ENCODE measurements around the gene ARHGAP19.

The ARHGAP19 gene

GRCh38 chr10:97333351-97333600 is 40.8 kb upstream of the ARHGAP19 start:
- peak overlapping the region; percentile 70 for H3K27ac ChIP-seq (ENCODE audit: low read depth, low read length)
- peaks cover 14% of the 10 kb centered on the region for H3K79me2 ChIP-seq (ENCODE audit: control insufficient read depth, insufficient read depth, low read length, unreplicated experiment)
- H3K4me3 ChIP-seq (ENCODE audit: low read depth, low read length) = peak overlapping the region; percentile 88
- H2AFZ ChIP-seq (ENCODE audit: low read length, unreplicated experiment) = peak overlapping the region; percentile 86
- H3K27me3 ChIP-seq (ENCODE audit: insufficient read depth, low read length) = peaks cover 24% of the 10 kb centered on the region
- no peaks in the 10 kb centered on the region for H3K36me3 ChIP-seq (ENCODE audit: insufficient read depth, low read length)
- H3K4me1 ChIP-seq (ENCODE audit: control insufficient read depth, insufficient read depth, low read length, unreplicated experiment) = peaks cover 12% of the 10 kb centered on the region

GRCh38 chr10:97332591-97333350 is 40.3 kb upstream of the ARHGAP19 start:
- Histone ChIP-seq H3K36me3 (ENCODE audit: insufficient read depth, low read length) (no peaks in the 10 kb centered on the region), H3K4me3 (ENCODE audit: low read depth, low read length) (peak overlapping the region; percentile 88), H3K4me1 (ENCODE audit: control insufficient read depth, insufficient read depth, low read length, unreplicated experiment) (peaks cover 12% of the 10 kb centered on the region), H3K27ac (ENCODE audit: low read depth, low read length) (peak overlapping the region; percentile 70), H2AFZ (ENCODE audit: low read length, unreplicated experiment) (peak overlapping the region; percentile 86), H3K79me2 (ENCODE audit: control insufficient read depth, insufficient read depth, low read length, unreplicated experiment) (peaks cover 14% of the 10 kb centered on the region), H3K27me3 (ENCODE audit: insufficient read depth, low read length) (peaks cover 23% of the 10 kb centered on the region)

GRCh38 chr10:97331153-97331703 is 38.8 kb upstream of the ARHGAP19 start:
- Histone ChIP-seq H3K79me2 (ENCODE audit: control insufficient read depth, insufficient read depth, low read length, unreplicated experiment) (peaks cover 14% of the 10 kb centered on the region), H3K36me3 (ENCODE audit: insufficient read depth, low read length) (no peaks in the 10 kb centered on the region), H3K4me1 (ENCODE audit: control insufficient read depth, insufficient read depth, low read length, unreplicated experiment) (peaks cover 5% of the 10 kb centered on the region), H3K4me3 (ENCODE audit: low read depth, low read length) (no peak overlapping the region), H2AFZ (ENCODE audit: low read length, unreplicated experiment) (no peak overlapping the region), H3K27ac (ENCODE audit: low read depth, low read length) (no peak overlapping the region), H3K27me3 (ENCODE audit: insufficient read depth, low read length) (peaks cover 9% of the 10 kb centered on the region)

GRCh38 chr10:97329766-97330165 is 37.3 kb upstream of the ARHGAP19 start:
- no peak overlapping the region for H2AFZ ChIP-seq (ENCODE audit: low read length, unreplicated experiment)
- no peak overlapping the region for H3K4me3 ChIP-seq (ENCODE audit: low read depth, low read length)
- peaks cover 14% of the 10 kb centered on the region for H3K79me2 ChIP-seq (ENCODE audit: control insufficient read depth, insufficient read depth, low read length, unreplicated experiment)
- no peaks in the 10 kb centered on the region for H3K27me3 ChIP-seq (ENCODE audit: insufficient read depth, low read length)
- H3K27ac ChIP-seq (ENCODE audit: low read depth, low read length) = no peak overlapping the region
- no peaks in the 10 kb centered on the region for H3K36me3 ChIP-seq (ENCODE audit: insufficient read depth, low read length)
- H3K4me1 ChIP-seq (ENCODE audit: control insufficient read depth, insufficient read depth, low read length, unreplicated experiment) = peaks cover 5% of the 10 kb centered on the region

- no peak overlapping the region for H3K4me3 ChIP-seq (ENCODE audit: low read depth, low read length)
- H3K36me3 ChIP-seq (ENCODE audit: insufficient read depth, low read length) = no peaks in the 10 kb centered on the region
- H2AFZ ChIP-seq (ENCODE audit: low read length, unreplicated experiment) = no peak overlapping the region
- H3K27me3 ChIP-seq (ENCODE audit: insufficient read depth, low read length) = no peaks in the 10 kb centered on the region
- H3K27ac ChIP-seq (ENCODE audit: low read depth, low read length) = no peak overlapping the region
- H3K4me1 ChIP-seq (ENCODE audit: control insufficient read depth, insufficient read depth, low read length, unreplicated experiment) = peaks cover 5% of the 10 kb centered on the region
- peaks cover 14% of the 10 kb centered on the region for H3K79me2 ChIP-seq (ENCODE audit: control insufficient read depth, insufficient read depth, low read length, unreplicated experiment)
Observed at GRCh38 chr10:97328646-97329453, 36.4 kb upstream of the ARHGAP19 start.

GRCh38 chr10:97327348-97328294 is 35.2 kb upstream of the ARHGAP19 start:
- Histone ChIP-seq H3K4me3 (ENCODE audit: low read depth, low read length) (no peak overlapping the region), H3K4me1 (ENCODE audit: control insufficient read depth, insufficient read depth, low read length, unreplicated experiment) (peaks cover 5% of the 10 kb centered on the region), H2AFZ (ENCODE audit: low read length, unreplicated experiment) (no peak overlapping the region), H3K27me3 (ENCODE audit: insufficient read depth, low read length) (no peaks in the 10 kb centered on the region), H3K36me3 (ENCODE audit: insufficient read depth, low read length) (no peaks in the 10 kb centered on the region), H3K79me2 (ENCODE audit: control insufficient read depth, insufficient read depth, low read length, unreplicated experiment) (peaks cover 12% of the 10 kb centered on the region), H3K27ac (ENCODE audit: low read depth, low read length) (no peak overlapping the region)

GRCh38 chr10:97325754-97326153 is 33.3 kb upstream of the ARHGAP19 start:
- no peaks in the 10 kb centered on the region for H3K4me1 ChIP-seq (ENCODE audit: control insufficient read depth, insufficient read depth, low read length, unreplicated experiment)
- no peak overlapping the region for H2AFZ ChIP-seq (ENCODE audit: low read length, unreplicated experiment)
- no peak overlapping the region for H3K4me3 ChIP-seq (ENCODE audit: low read depth, low read length)
- no peaks in the 10 kb centered on the region for H3K79me2 ChIP-seq (ENCODE audit: control insufficient read depth, insufficient read depth, low read length, unreplicated experiment)
- H3K36me3 ChIP-seq (ENCODE audit: insufficient read depth, low read length) = no peaks in the 10 kb centered on the region
- H3K27ac ChIP-seq (ENCODE audit: low read depth, low read length) = no peak overlapping the region
- H3K27me3 ChIP-seq (ENCODE audit: insufficient read depth, low read length) = peaks cover 16% of the 10 kb centered on the region

- peaks cover 26% of the 10 kb centered on the region for H3K27me3 ChIP-seq (ENCODE audit: insufficient read depth, low read length)
- H2AFZ ChIP-seq (ENCODE audit: low read length, unreplicated experiment) = no peak overlapping the region
- H3K79me2 ChIP-seq (ENCODE audit: control insufficient read depth, insufficient read depth, low read length, unreplicated experiment) = no peaks in the 10 kb centered on the region
- H3K36me3 ChIP-seq (ENCODE audit: insufficient read depth, low read length) = no peaks in the 10 kb centered on the region
- H3K27ac ChIP-seq (ENCODE audit: low read depth, low read length) = no peak overlapping the region
- no peak overlapping the region for H3K4me3 ChIP-seq (ENCODE audit: low read depth, low read length)
- H3K4me1 ChIP-seq (ENCODE audit: control insufficient read depth, insufficient read depth, low read length, unreplicated experiment) = peaks cover 4% of the 10 kb centered on the region
Observed at GRCh38 chr10:97323501-97323900, 31.1 kb upstream of the ARHGAP19 start.

GRCh38 chr10:97321804-97322190 is 29.4 kb upstream of the ARHGAP19 start:
- Histone ChIP-seq H3K27me3 (ENCODE audit: insufficient read depth, low read length) (peaks cover 26% of the 10 kb centered on the region), H3K4me1 (ENCODE audit: control insufficient read depth, insufficient read depth, low read length, unreplicated experiment) (peaks cover 4% of the 10 kb centered on the region), H3K79me2 (ENCODE audit: control insufficient read depth, insufficient read depth, low read length, unreplicated experiment) (no peaks in the 10 kb centered on the region), H3K4me3 (ENCODE audit: low read depth, low read length) (no peak overlapping the region), H3K27ac (ENCODE audit: low read depth, low read length) (no peak overlapping the region), H3K36me3 (ENCODE audit: insufficient read depth, low read length) (no peaks in the 10 kb centered on the region), H2AFZ (ENCODE audit: low read length, unreplicated experiment) (no peak overlapping the region)
